Measurements from ENCODE around the gene C3orf62. TPM values are rescaled to one million over a fixed set of nuclear protein-coding genes. Genes with fewer than 3 reads are reported as not detected.

C3orf62 gene
- total and polyA plus RNA-seq, 2 donors (not counting 1 experiment from before 2014, with no cell fraction given) = 6.8 to 7.8 TPM

- Histone ChIP-seq H3K9ac (ENCODE audit: low read length) (no peak overlapping the region), H3K27me3 (replicated peaks in 1 of 4; ENCODE audit: control extremely low read depth in 1 of 4, control insufficient read depth in 3 of 4, insufficient read depth in 4 of 4, low read length in 3 of 4) (no peaks in the 10 kb centered on the region), H4K20me1 (ENCODE audit: control insufficient read depth, insufficient read depth, low read length, poor library complexity, severe bottlenecking) (no peaks in the 10 kb centered on the region), H3K27ac (ENCODE audit: low read length in 2 of 2) (peak overlapping the region in 1 of 2 donors; percentile 89), H3K36me3 (replicated peaks in 1 of 2; ENCODE audit: control extremely low read depth in 1 of 2, control insufficient read depth in 1 of 2, extremely low read depth in 1 of 2, insufficient read depth in 2 of 2, low read length in 1 of 2) (peaks cover 8 to 26% of the 10 kb centered on the region in 2 experiments), H3K79me2 (ENCODE audit: control insufficient read depth, insufficient read depth, low read length) (no peaks in the 10 kb centered on the region), H3K4me1 (ENCODE audit: control insufficient read depth in 2 of 2, insufficient read depth in 2 of 2, low read length in 2 of 2) (peaks cover 10 to 15% of the 10 kb centered on the region in 2 donors), H2AFZ (ENCODE audit: insufficient read depth, low read depth, low read length, poor library complexity, severe bottlenecking) (no peak overlapping the region), H3K9me3 (ENCODE audit: control extremely low read depth in 1 of 3, control insufficient read depth in 2 of 3, insufficient read depth in 1 of 3, low read length in 2 of 3) (no peaks in the 10 kb centered on the region), H3K4me3 (ENCODE audit: control extremely low read depth in 1 of 5, extremely low read depth in 1 of 5, insufficient read depth in 1 of 5, low read depth in 2 of 5, low read length in 4 of 5) (no peak overlapping the region), H3K4me2 (replicated peaks; ENCODE audit: low read depth, low read length, poor library complexity, severe bottlenecking) (no peak overlapping the region)
- WGBS (ENCODE audit: insufficient coverage) = 89% methylated on average over 2 of the region's 4 CpGs
- no peaks in the 10 kb centered on the region for H3K9me3 Mint-ChIP-seq (ENCODE audit: insufficient read depth)
- DNase-seq = no peak
- no peak for TF ChIP-seq EZH2 (IDR thresholded peaks at IDR 0.05; ENCODE audit: borderline replicate concordance, insufficient read depth, low read depth, low read length, poor library complexity, severe bottlenecking)
- H3K27me3 Mint-ChIP-seq = no peaks in the 10 kb centered on the region
- intact Hi-C loops (cut with micrococcal nuclease) = loop anchor here (5.0 kb wide), 1 partner anchor 101 kb away; no protein-coding TSS in a partner anchor
- ChIA-PET POLR2A (interaction anchor here (0.6 kb wide), 1 partner anchor 177 kb away, joined by 9 read pairs; no protein-coding TSS in a partner anchor), CTCF (interaction anchor here (0.7 kb wide), 1 partner anchor 61 kb away, joined by 3 read pairs; the partner anchor contains the start of gene USP4)
- H3K4me3 Mint-ChIP-seq = no peak overlapping the region
- peak overlapping the region; percentile 47 for H3K27ac Mint-ChIP-seq
- ATAC-seq (ENCODE audit: low read depth) = no peak
- H3K4me1 Mint-ChIP-seq = peaks cover 21% of the 10 kb centered on the region
Measured at GRCh38 chr3:49278548-49278947, 1.5 kb upstream of the C3orf62 start.

- Histone ChIP-seq H3K4me3 (ENCODE audit: control extremely low read depth in 1 of 5, extremely low read depth in 1 of 5, insufficient read depth in 1 of 5, low read depth in 2 of 5, low read length in 4 of 5) (peak overlapping the region in 4 of 5 experiments; percentile 55 to 63 (median 60)), H3K4me1 (ENCODE audit: control insufficient read depth in 2 of 2, insufficient read depth in 2 of 2, low read length in 2 of 2) (peaks cover 10 to 15% of the 10 kb centered on the region in 2 donors), H3K36me3 (replicated peaks in 1 of 2; ENCODE audit: control extremely low read depth in 1 of 2, control insufficient read depth in 1 of 2, extremely low read depth in 1 of 2, insufficient read depth in 2 of 2, low read length in 1 of 2) (peaks cover 8 to 18% of the 10 kb centered on the region in 2 experiments), H3K9ac (ENCODE audit: low read length) (peak overlapping the region; percentile 66), H3K9me3 (ENCODE audit: control extremely low read depth in 1 of 3, control insufficient read depth in 2 of 3, insufficient read depth in 1 of 3, low read length in 2 of 3) (no peaks in the 10 kb centered on the region), H3K4me2 (replicated peaks; ENCODE audit: low read depth, low read length, poor library complexity, severe bottlenecking) (peak overlapping the region; percentile 85), H3K27me3 (replicated peaks in 1 of 4; ENCODE audit: control extremely low read depth in 1 of 4, control insufficient read depth in 3 of 4, insufficient read depth in 4 of 4, low read length in 3 of 4) (no peaks in the 10 kb centered on the region), H2AFZ (ENCODE audit: insufficient read depth, low read depth, low read length, poor library complexity, severe bottlenecking) (peak overlapping the region; percentile 76), H3K27ac (ENCODE audit: low read length in 2 of 2) (peak overlapping the region; percentile 80 to 89), H3K79me2 (ENCODE audit: control insufficient read depth, insufficient read depth, low read length) (no peaks in the 10 kb centered on the region), H4K20me1 (ENCODE audit: control insufficient read depth, insufficient read depth, low read length, poor library complexity, severe bottlenecking) (no peaks in the 10 kb centered on the region)
- no peak for TF ChIP-seq CTCF (IDR thresholded peaks at IDR 0.05)
- no peak for TF ChIP-seq EZH2 (IDR thresholded peaks at IDR 0.05; ENCODE audit: borderline replicate concordance, insufficient read depth, low read depth, low read length, poor library complexity, severe bottlenecking)
- peak overlapping the region; percentile 92 for H3K4me3 Mint-ChIP-seq
- intact Hi-C loops (cut with micrococcal nuclease) = loop anchor here (5.0 kb wide), 1 partner anchor 100 kb away; no protein-coding TSS in a partner anchor
- ChIA-PET CTCF (interaction anchor here (0.6 kb wide), 1 partner anchor 395 kb away, joined by 3 read pairs; no protein-coding TSS in a partner anchor), POLR2A (no interaction called here)
- 80% methylated on average over 2 of the region's 9 CpGs for WGBS (ENCODE audit: insufficient coverage)
- no peak for DNase-seq
- peak overlapping the region; percentile 95 for H3K27ac Mint-ChIP-seq
- no peaks in the 10 kb centered on the region for H3K27me3 Mint-ChIP-seq
- no peaks in the 10 kb centered on the region for H3K9me3 Mint-ChIP-seq (ENCODE audit: insufficient read depth)
- peaks cover 21% of the 10 kb centered on the region for H3K4me1 Mint-ChIP-seq
- no peak for ATAC-seq (ENCODE audit: low read depth)
Measured at GRCh38 chr3:49277383-49277775, 347 bp upstream of the C3orf62 start.
